Stomach (tissue), 4 donors: ENCODE data around the gene TTLL11.

Experiments used
- CTCF ChIP-seq, 7 experiments: fragments of 450-650 bp in 4 of 7; fragments of 200-600 bp in 3 of 7; sonication (generic) in 3 of 7; IDR thresholded peaks; one replicate each; pipeline ENCODE4 v1.5.1; 2016 to 2019; ENCODE audit warnings: antibody characterized with exemption in 7 of 7, control low read depth in 2 of 7, mild to moderate bottlenecking in 1 of 7
- POLR2A ChIP-seq, 4 donors: fragments of 450-650 bp; IDR thresholded peaks; one replicate each; pipeline ENCODE4 v1.6.1; 2016; ENCODE audit warnings: antibody characterized with exemption in 4 of 4, control low read depth in 2 of 4, mild to moderate bottlenecking in 1 of 4, moderate library complexity in 1 of 4
- POLR2AphosphoS5 ChIP-seq, 3 donors: sonication (generic); formaldehyde crosslinking; IDR thresholded peaks; one replicate each; pipeline ENCODE4 v1.6.1; 2016; ENCODE audit warnings: antibody characterized with exemption in 3 of 3

GRCh38 chr9:121893786-121894185, 199.3 kb downstream of the TTLL11 start:
- TF ChIP-seq CTCF (IDR thresholded peaks at IDR 0.05), result no peak
- no peak for TF ChIP-seq POLR2AphosphoS5 (IDR thresholded peaks at IDR 0.05)
- TF ChIP-seq POLR2A (IDR thresholded peaks at IDR 0.05), result no peak
